HCT116 (cell line): ENCODE data around the gene TTC36. TPM values are rescaled to one million over a fixed set of nuclear protein-coding genes. Genes with fewer than 3 reads are reported as not detected.

Experiments
- ATAC-seq: fragments of 200-7000 bp; cut with Tn5 transposase; 2 replicates; pipeline ENCODE4 v1.9.1; 2020; ENCODE audit warnings: mild to moderate bottlenecking, moderate library complexity
- BruUV-seq: library from RNA; stranded (reverse); fragments of 400-500 nt; replicated peaks from 2 replicates; lab custom pipeline; 2021; lab: Mats Ljungman, UMichigan
- CTCF ChIA-PET: fragments of 300-600 bp; sonication (Branson Sonifier 250); formaldehyde crosslinking; loops from one replicate; lab custom pipeline; 2021; ENCODE audit warnings: antibody characterized with exemption; lab: Charles Lee
- POLR2A ChIA-PET: fragments of 300-600, 350-600 bp; sonication (Branson Sonifier 250); formaldehyde crosslinking; loops from one replicate; lab custom pipeline; 2021; ENCODE audit warnings: antibody characterized with exemption; lab: Charles Lee
- RAD21 ChIA-PET, 2 experiments: fragments of 300-600 bp; sonication (Branson Sonifier 250); formaldehyde crosslinking; loops; one replicate each; lab custom pipeline; 2023; ENCODE audit warnings: low total read pairs in 2 of 2; ENCODE audit not compliant: uncharacterized antibody in 2 of 2, unreplicated experiment in 2 of 2, low non-redundant PET in 1 of 2; lab: Charles Lee
- DNase-seq: peaks from one replicate; pipeline ENCODE4 v3.0.0-alpha.2; 2010; ENCODE audit warnings: low read depth, low spot score
- H2AFZ ChIP-seq: fragments of 200-600 bp; shearing (Covaris generic), sonication (generic); 2 replicates; pipeline ENCODE4 v1.6.1; 2017; ENCODE audit warnings: low read depth, mixed run types, mixed read lengths, antibody characterized with exemption, low read length; ENCODE audit not compliant: poor library complexity, severe bottlenecking
- H3K27ac ChIP-seq: 2 replicates; pipeline ENCODE4 v1.5.1; 2012; ENCODE audit warnings: low read depth, low read length
- H3K27me3 ChIP-seq: fragments of 200-600 bp; sonication (generic); 2 replicates; pipeline ENCODE4 v1.6.1; 2016; ENCODE audit warnings: mixed run types, low read length, mixed read lengths; ENCODE audit not compliant: insufficient read depth
- H3K36me3 ChIP-seq, 2 experiments: fragments of 200-500 bp in 1 of 2; fragments of 200-600 bp in 1 of 2; sonication (Bioruptor generic) in 1 of 2; sonication (generic) in 1 of 2; 2 replicates each; pipeline versions ENCODE4 v1.5.1 to v1.6.1; 2014 to 2016; ENCODE audit warnings: low read length in 2 of 2, inconsistent platforms in 1 of 2, mixed read lengths in 1 of 2, mixed run types in 1 of 2; ENCODE audit not compliant: insufficient read depth in 2 of 2, control insufficient read depth in 1 of 2
- H3K4me1 ChIP-seq, 2 experiments: fragments of 200-600 bp in 1 of 2; sonication (generic) in 1 of 2; 2 replicates each; pipeline versions ENCODE4 v1.5.1 to v1.6.1; 2012 to 2017; ENCODE audit warnings: low read length in 2 of 2, inconsistent platforms in 1 of 2, mild to moderate bottlenecking in 1 of 2, mixed read lengths in 1 of 2, mixed run types in 1 of 2, moderate library complexity in 1 of 2; ENCODE audit not compliant: insufficient read depth in 2 of 2, control insufficient read depth in 1 of 2
- H3K4me2 ChIP-seq: fragments of 200-600 bp; sonication (generic); 2 replicates; pipeline ENCODE4 v1.6.1; 2017; ENCODE audit warnings: mixed run types, low read length, mixed read lengths
- H3K4me3 ChIP-seq, 2 experiments: fragments of 200-600 bp in 1 of 2; sonication (generic) in 1 of 2; replicated peaks in 1 of 2; 2 replicates each; pipeline ENCODE4 v1.5.1; 2011 to 2016; ENCODE audit warnings: low read length in 2 of 2, control low read depth in 1 of 2, low read depth in 1 of 2, mild to moderate bottlenecking in 1 of 2, mixed read lengths in 1 of 2, mixed run types in 1 of 2
- H3K79me2 ChIP-seq: fragments of 200-600 bp; sonication (generic); 2 replicates; pipeline ENCODE4 v1.6.1; 2017; ENCODE audit warnings: mild to moderate bottlenecking, mixed run types, low read length, moderate library complexity, mixed read lengths; ENCODE audit not compliant: insufficient read depth
- H3K9ac ChIP-seq: fragments of 200-600 bp; sonication (generic); 2 replicates; pipeline ENCODE4 v1.6.1; 2016; ENCODE audit warnings: low read length, mixed read lengths
- H3K9me2 ChIP-seq: fragments of 200-600 bp; sonication (generic), shearing (Covaris generic); 2 replicates; pipeline ENCODE4 v1.6.1; 2017; ENCODE audit warnings: mixed run types, mild to moderate bottlenecking, moderate library complexity; ENCODE audit not compliant: insufficient read depth
- H3K9me3 ChIP-seq, 2 experiments: fragments of 200-500 bp in 1 of 2; fragments of 200-600 bp in 1 of 2; sonication (Bioruptor generic) in 1 of 2; sonication (generic) in 1 of 2; 2 replicates each; pipeline ENCODE4 v1.6.1; 2014 to 2017; ENCODE audit warnings: low read length in 2 of 2, mixed read lengths in 2 of 2, inconsistent platforms in 1 of 2, low read depth in 1 of 2, mild to moderate bottlenecking in 1 of 2, mixed run types in 1 of 2, moderate library complexity in 1 of 2; ENCODE audit not compliant: control insufficient read depth in 1 of 2, insufficient read depth in 1 of 2
- H4K20me1 ChIP-seq: fragments of 200-600 bp; sonication (generic), shearing (Covaris generic); 2 replicates; pipeline ENCODE4 v1.6.1; 2017; ENCODE audit warnings: mixed run types, mild to moderate bottlenecking, moderate library complexity; ENCODE audit not compliant: insufficient read depth
- CTCF ChIP-seq, 3 experiments: fragments of 200-600 bp in 1 of 3; sonication (generic) in 1 of 3; IDR thresholded peaks in 2 of 3; conservative IDR thresholded peaks in 1 of 3; 2 replicates each; pipeline ENCODE4 v1.5.1; 2012 to 2017; ENCODE audit warnings: low read depth in 2 of 3, low read length in 2 of 3, antibody characterized with exemption in 1 of 3, borderline replicate concordance in 1 of 3, control low read depth in 1 of 3, mild to moderate bottlenecking in 1 of 3, mixed read lengths in 1 of 3, mixed run types in 1 of 3, moderate library complexity in 1 of 3; ENCODE audit not compliant: insufficient read depth in 1 of 3
- ELF1 ChIP-seq: IDR thresholded peaks from 2 replicates; pipeline ENCODE4 v1.6.1; 2012; ENCODE audit warnings: low read depth, borderline replicate concordance
- MAX ChIP-seq: IDR thresholded peaks from 2 replicates; pipeline ENCODE4 v1.6.1; 2012
- POLR2A ChIP-seq: IDR thresholded peaks from 2 replicates; pipeline ENCODE4 v1.7.0; 2011; ENCODE audit warnings: borderline replicate concordance; ENCODE audit not compliant: insufficient read depth, insufficient read length; ENCODE audit errors: extremely low read depth
- RAD21 ChIP-seq: IDR thresholded peaks from 2 replicates; pipeline ENCODE4 v1.6.1; 2012; ENCODE audit warnings: low read depth, mild to moderate bottlenecking
- intact Hi-C: fragments of 100-400 bp; cut with micrococcal nuclease; formaldehyde crosslinking; loops from 2 replicates; pipeline ENCODE4 v1.10.0; 2022
- total RNA-seq: library from RNA; stranded (reverse); gene quantifications from one replicate; pipeline ENCODE4 v1.2.1, GENCODE V29; 2021; ENCODE audit not compliant: unreplicated experiment

Gene TTC36
- total RNA-seq, 1 experiment from 2014 or later, result 0.47 TPM

GRCh38 chr11:118485273-118485672 lies 42.0 kb upstream of the TTC36 start:
- H2AFZ ChIP-seq, result no peak overlapping the region
- no peaks in the 10 kb centered on the region for H3K27me3 ChIP-seq
- no peaks in the 10 kb centered on the region for H3K9me3 ChIP-seq
- H3K4me3 ChIP-seq, result no peak overlapping the region
- peak in 2 of 3 experiments; percentile 15 to 27; a peak in 1 of 6 replicates for TF ChIP-seq CTCF (IDR thresholded peaks at IDR 0.05 in 2 of 3, conservative IDR thresholded peaks at IDR 0.05 in 1 of 3; ENCODE audit: borderline replicate concordance in 1 of 3, insufficient read depth in 1 of 3, low read depth in 2 of 3, low read length in 2 of 3)
- no peak for TF ChIP-seq POLR2A
- no peak for TF ChIP-seq MAX
- ChIA-PET CTCF (no interaction called here), RAD21 (no interaction called here), POLR2A (no interaction called here)
- H3K79me2 ChIP-seq, result no peaks in the 10 kb centered on the region
- DNase-seq (no peak), ATAC-seq (no peak)
- no peak overlapping the region for H3K27ac ChIP-seq
- no peaks in the 10 kb centered on the region for H3K9me2 ChIP-seq
- no peak overlapping the region for H3K4me2 ChIP-seq
- H3K4me1 ChIP-seq, result no peaks in the 10 kb centered on the region
- H4K20me1 ChIP-seq, result no peaks in the 10 kb centered on the region
- intact Hi-C loops, result loop anchor here (5.0 kb wide), 1 partner anchor 98 kb away; no protein-coding TSS in a partner anchor
- BruUV-seq, result no TSS peak
- H3K36me3 ChIP-seq, result peaks cover 45 to 51% of the 10 kb centered on the region in 2 experiments
- H3K9ac ChIP-seq, result no peak overlapping the region

GRCh38 chr11:118488480-118489109 lies 38.7 kb upstream of the TTC36 start:
- TF ChIP-seq CTCF (IDR thresholded peaks at IDR 0.05 in 2 of 3, conservative IDR thresholded peaks at IDR 0.05 in 1 of 3; ENCODE audit: borderline replicate concordance in 1 of 3, insufficient read depth in 1 of 3, low read depth in 2 of 3, low read length in 2 of 3) (peak; percentile 79 to 91 (median 83)), RAD21 (peak; percentile 91), ELF1 (no peak)
- H3K27me3 ChIP-seq, result no peaks in the 10 kb centered on the region
- intact Hi-C loops, result loop anchor here (1.0 to 5.0 kb wide), 5 partner anchors 88 to 343 kb away; no protein-coding TSS in a partner anchor
- peak; percentile 81 for ATAC-seq
- no peaks in the 10 kb centered on the region for H3K79me2 ChIP-seq
- H3K4me2 ChIP-seq, result no peak overlapping the region
- no peak overlapping the region for H3K9ac ChIP-seq
- ChIA-PET CTCF (interaction anchor here (0.8 to 1.1 kb wide), 6 partner anchors 13 to 290 kb away, joined by 3 to 7 read pairs (median 4); no protein-coding TSS in a partner anchor), RAD21 (no interaction called here), POLR2A (no interaction called here)
- no peaks in the 10 kb centered on the region for H4K20me1 ChIP-seq
- no peaks in the 10 kb centered on the region for H3K9me2 ChIP-seq
- H3K9me3 ChIP-seq, result no peaks in the 10 kb centered on the region
- no peaks in the 10 kb centered on the region for H3K4me1 ChIP-seq
- peaks cover 47 to 54% of the 10 kb centered on the region in 2 experiments for H3K36me3 ChIP-seq
- BruUV-seq, result no TSS peak
- H3K27ac ChIP-seq, result no peak overlapping the region
- no peak overlapping the region for H2AFZ ChIP-seq
- peak; percentile 59 for DNase-seq
- H3K4me3 ChIP-seq, result no peak overlapping the region
